CD4-positive, alpha-beta memory T cell (primary cell): ENCODE measurements around the gene LIX1. TPM values are rescaled to one million over a fixed set of nuclear protein-coding genes. Genes with fewer than 3 reads are reported as not detected.

Source experiments
- CTCF ChIA-PET: fragments of 350-600 bp; sonication (Branson Sonifier 250); formaldehyde crosslinking; loops from one replicate; lab custom pipeline; 2021; ENCODE audit warnings: inconsistent platforms; ENCODE audit not compliant: partially characterized antibody; lab: Charles Lee
- POLR2A ChIA-PET: fragments of 350-600 bp; sonication (Branson Sonifier 250); formaldehyde crosslinking; loops from one replicate; lab custom pipeline; 2021; ENCODE audit not compliant: partially characterized antibody; lab: Charles Lee
- DNase-seq, 5 donors: peaks; one replicate each; pipeline versions ENCODE4 v3.0.0 to v3.0.0-alpha.2; 2020 to 2022; ENCODE audit warnings: mixed read lengths in 1 of 5
- H3K27ac ChIP-seq: one replicate; pipeline ENCODE4 v1.7.0; 2013; ENCODE audit warnings: low read depth, low read length
- H3K27me3 ChIP-seq: 2 replicates; pipeline ENCODE4 v1.7.0; 2013; ENCODE audit warnings: mild to moderate bottlenecking, low read length, moderate library complexity; ENCODE audit not compliant: insufficient read depth
- H3K36me3 ChIP-seq: 2 replicates; pipeline ENCODE4 v1.7.0; 2013; ENCODE audit warnings: mild to moderate bottlenecking, low read length, moderate library complexity; ENCODE audit not compliant: insufficient read depth
- H3K4me1 ChIP-seq: 2 replicates; pipeline ENCODE4 v1.7.0; 2013; ENCODE audit warnings: mild to moderate bottlenecking, low read length, moderate library complexity; ENCODE audit not compliant: insufficient read depth
- H3K4me3 ChIP-seq, 2 donors: one replicate each; pipeline ENCODE4 v1.7.0; 2013; ENCODE audit warnings: low read length in 2 of 2, mild to moderate bottlenecking in 1 of 2
- H3K9me3 ChIP-seq, 2 donors: one replicate each; pipeline ENCODE4 v1.7.0; 2013; ENCODE audit warnings: low read length in 2 of 2, control low read depth in 1 of 2; ENCODE audit not compliant: control insufficient read depth in 1 of 2
- H3K27ac Mint-ChIP-seq, 7 donors: one replicate each; pipeline ENCODE4 v1.8.0; 2020 to 2021; ENCODE audit warnings: mixed read lengths in 7 of 7, mild to moderate bottlenecking in 6 of 7, inconsistent platforms in 3 of 7, moderate library complexity in 3 of 7
- H3K27me3 Mint-ChIP-seq, 2 donors: one replicate each; pipeline ENCODE4 v1.8.0; 2020 to 2021; ENCODE audit warnings: mixed read lengths in 2 of 2
- H3K36me3 Mint-ChIP-seq, 2 donors: one replicate each; pipeline ENCODE4 v1.8.0; 2020 to 2021; ENCODE audit warnings: mixed read lengths in 2 of 2, inconsistent platforms in 1 of 2, mild to moderate bottlenecking in 1 of 2
- H3K4me1 Mint-ChIP-seq, 4 donors: one replicate each; pipeline ENCODE4 v1.8.0; 2020 to 2021; ENCODE audit warnings: mixed read lengths in 4 of 4, mild to moderate bottlenecking in 1 of 4
- H3K4me3 Mint-ChIP-seq, 8 donors: one replicate each; pipeline ENCODE4 v1.8.0; 2020 to 2021; ENCODE audit warnings: mixed read lengths in 8 of 8, mild to moderate bottlenecking in 7 of 8, moderate library complexity in 6 of 8, inconsistent platforms in 3 of 8
- H3K9me3 Mint-ChIP-seq, 8 donors: one replicate each; pipeline ENCODE4 v1.8.0; 2020 to 2021; ENCODE audit warnings: mixed read lengths in 8 of 8, mild to moderate bottlenecking in 5 of 8, inconsistent platforms in 3 of 8, moderate library complexity in 1 of 8
- intact Hi-C: fragments of 100-400 bp; cut with micrococcal nuclease; formaldehyde crosslinking; loops from one replicate; pipeline ENCODE4 v1.15.1; 2023
- polyA plus RNA-seq, 2 donors: library from polyadenylated mRNA; unstranded; fragments of 300-500 nt; fragmentation: Illumina TruSeq; gene quantifications; one replicate each; pipeline ENCODE4 v1.2.3, GENCODE V29; 2021
- total RNA-seq, 2 experiments: library from RNA; stranded (reverse); gene quantifications; one replicate each; pipeline ENCODE4 v1.2.3, GENCODE V29; 2021

The LIX1 gene
- total and polyA plus RNA-seq, 4 experiments from 2014 or later, result not detected

GRCh38 chr5:97078958-97079743, 63.3 kb downstream of the LIX1 start:
- intact Hi-C loops, result no loop called here
- no peak overlapping the region for H3K4me3 ChIP-seq
- no peaks in the 10 kb centered on the region for H3K9me3 Mint-ChIP-seq
- H3K4me1 ChIP-seq, result peaks cover 6% of the 10 kb centered on the region
- H3K27ac ChIP-seq, result no peak overlapping the region
- H3K27me3 Mint-ChIP-seq, result no peaks in the 10 kb centered on the region
- peaks cover 5 to 8% (median 7%) of the 10 kb centered on the region in 4 donors for H3K4me1 Mint-ChIP-seq
- no peaks in the 10 kb centered on the region for H3K9me3 ChIP-seq
- H3K36me3 ChIP-seq, result no peaks in the 10 kb centered on the region
- DNase-seq, result no peak
- H3K4me3 Mint-ChIP-seq, result no peak overlapping the region
- POLR2A ChIA-PET, result no interaction called here
- H3K27me3 ChIP-seq, result no peaks in the 10 kb centered on the region
- CTCF ChIA-PET, result no interaction called here
- no peak overlapping the region for H3K27ac Mint-ChIP-seq
- H3K36me3 Mint-ChIP-seq, result no peaks in the 10 kb centered on the region

GRCh38 chr5:97077246-97077645, 65.2 kb downstream of the LIX1 start:
- no peak for DNase-seq
- Mint-ChIP-seq H3K9me3 (peaks cover 0 to 2% (median 0%) of the 10 kb centered on the region in 8 donors), H3K4me3 (no peak overlapping the region), H3K27ac (no peak overlapping the region), H3K4me1 (peaks cover 5 to 6% (median 6%) of the 10 kb centered on the region in 4 donors), H3K36me3 (no peaks in the 10 kb centered on the region), H3K27me3 (peaks cover 0 to 1% of the 10 kb centered on the region in 2 donors)
- H3K36me3 ChIP-seq, result no peaks in the 10 kb centered on the region
- ChIA-PET CTCF (no interaction called here), POLR2A (no interaction called here)
- H3K4me1 ChIP-seq, result peaks cover 6% of the 10 kb centered on the region
- no peaks in the 10 kb centered on the region for H3K27me3 ChIP-seq
- H3K4me3 ChIP-seq, result no peak overlapping the region
- no peak overlapping the region for H3K27ac ChIP-seq
- intact Hi-C loops, result no loop called here
- no peaks in the 10 kb centered on the region for H3K9me3 ChIP-seq

- Mint-ChIP-seq H3K36me3 (no peaks in the 10 kb centered on the region), H3K27me3 (peaks cover 0 to 1% of the 10 kb centered on the region in 2 donors), H3K9me3 (peaks cover 0 to 2% (median 0%) of the 10 kb centered on the region in 8 donors), H3K4me1 (peaks cover 0 to 1% (median 0%) of the 10 kb centered on the region in 4 donors), H3K4me3 (no peak overlapping the region), H3K27ac (no peak overlapping the region)
- Histone ChIP-seq H3K27ac (no peak overlapping the region), H3K4me3 (no peak overlapping the region), H3K27me3 (no peaks in the 10 kb centered on the region), H3K4me1 (no peaks in the 10 kb centered on the region), H3K9me3 (no peaks in the 10 kb centered on the region), H3K36me3 (no peaks in the 10 kb centered on the region)
- ChIA-PET CTCF (no interaction called here), POLR2A (no interaction called here)
- no peak for DNase-seq
- intact Hi-C loops, result no loop called here
Observed at GRCh38 chr5:97076098-97076497, 66.3 kb downstream of the LIX1 start.

- CTCF ChIA-PET, result no interaction called here
Observed at GRCh38 chr5:97075649-97076048, 66.8 kb downstream of the LIX1 start.

GRCh38 chr5:97074859-97075489, 67.4 kb downstream of the LIX1 start:
- no peak for DNase-seq
- no peaks in the 10 kb centered on the region for H3K36me3 ChIP-seq
- H3K36me3 Mint-ChIP-seq, result no peaks in the 10 kb centered on the region
- no peak overlapping the region for H3K27ac Mint-ChIP-seq
- H3K4me1 Mint-ChIP-seq, result peaks cover 0 to 1% (median 0%) of the 10 kb centered on the region in 4 donors
- H3K27ac ChIP-seq, result no peak overlapping the region
- no peak overlapping the region for H3K4me3 ChIP-seq
- H3K9me3 ChIP-seq, result no peaks in the 10 kb centered on the region
- no peak overlapping the region for H3K4me3 Mint-ChIP-seq
- H3K4me1 ChIP-seq, result no peaks in the 10 kb centered on the region
- no peaks in the 10 kb centered on the region for H3K27me3 ChIP-seq
- H3K27me3 Mint-ChIP-seq, result peaks cover 3% of the 10 kb centered on the region in 2 donors
- peaks cover 0 to 2% (median 0%) of the 10 kb centered on the region in 8 donors for H3K9me3 Mint-ChIP-seq
- CTCF ChIA-PET, result no interaction called here
- POLR2A ChIA-PET, result no interaction called here
- intact Hi-C loops, result no loop called here

More at GRCh38 chr5:97075649-97076048, 66.8 kb downstream of the LIX1 start:
- POLR2A ChIA-PET, result no interaction called here
- no peaks in the 10 kb centered on the region for H3K9me3 ChIP-seq
- H3K36me3 ChIP-seq, result no peaks in the 10 kb centered on the region
- Mint-ChIP-seq H3K4me3 (no peak overlapping the region), H3K36me3 (no peaks in the 10 kb centered on the region), H3K9me3 (peaks cover 0 to 2% (median 0%) of the 10 kb centered on the region in 8 donors), H3K4me1 (peaks cover 0 to 1% (median 0%) of the 10 kb centered on the region in 4 donors), H3K27ac (no peak overlapping the region), H3K27me3 (peaks cover 0 to 1% of the 10 kb centered on the region in 2 donors)
- DNase-seq, result no peak
- H3K27me3 ChIP-seq, result no peaks in the 10 kb centered on the region
- intact Hi-C loops, result no loop called here
- no peak overlapping the region for H3K4me3 ChIP-seq
- no peaks in the 10 kb centered on the region for H3K4me1 ChIP-seq
- H3K27ac ChIP-seq, result no peak overlapping the region

GRCh38 chr5:97073420-97073819, 69.0 kb downstream of the LIX1 start:
- H3K9me3 Mint-ChIP-seq, result peaks cover 0 to 2% (median 0%) of the 10 kb centered on the region in 8 donors
- H3K36me3 ChIP-seq, result no peaks in the 10 kb centered on the region
- H3K27me3 Mint-ChIP-seq, result peaks cover 3% of the 10 kb centered on the region in 2 donors
- H3K4me1 ChIP-seq, result no peaks in the 10 kb centered on the region
- H3K27ac Mint-ChIP-seq, result no peak overlapping the region
- peaks cover 0 to 3% (median under 1%) of the 10 kb centered on the region in 4 donors for H3K4me1 Mint-ChIP-seq
- DNase-seq, result no peak
- CTCF ChIA-PET, result no interaction called here
- H3K9me3 ChIP-seq, result no peaks in the 10 kb centered on the region
- H3K4me3 ChIP-seq, result no peak overlapping the region
- no peaks in the 10 kb centered on the region for H3K27me3 ChIP-seq
- H3K4me3 Mint-ChIP-seq, result no peak overlapping the region
- POLR2A ChIA-PET, result no interaction called here
- intact Hi-C loops, result no loop called here
- H3K36me3 Mint-ChIP-seq, result no peaks in the 10 kb centered on the region
- no peak overlapping the region for H3K27ac ChIP-seq

- Histone ChIP-seq H3K9me3 (no peaks in the 10 kb centered on the region), H3K4me3 (no peak overlapping the region), H3K27me3 (no peaks in the 10 kb centered on the region), H3K27ac (no peak overlapping the region), H3K36me3 (no peaks in the 10 kb centered on the region), H3K4me1 (no peaks in the 10 kb centered on the region)
- CTCF ChIA-PET, result no interaction called here
- no peak for DNase-seq
- intact Hi-C loops, result no loop called here
- H3K27me3 Mint-ChIP-seq, result peaks cover 3 to 6% of the 10 kb centered on the region in 2 donors
- H3K9me3 Mint-ChIP-seq, result peaks cover 0 to 2% (median 0%) of the 10 kb centered on the region in 8 donors
- H3K36me3 Mint-ChIP-seq, result no peaks in the 10 kb centered on the region
- H3K4me3 Mint-ChIP-seq, result no peak overlapping the region
- no peak overlapping the region for H3K27ac Mint-ChIP-seq
- POLR2A ChIA-PET, result interaction anchor here (0.6 kb wide), 1 partner anchor 20 kb away, joined by 4 read pairs; no protein-coding TSS in a partner anchor
- H3K4me1 Mint-ChIP-seq, result peaks cover 0 to 4% (median 3%) of the 10 kb centered on the region in 4 donors
Observed at GRCh38 chr5:97072696-97073095, 69.7 kb downstream of the LIX1 start.
